ENCODE measurements around the gene FCN3.

DNA sequence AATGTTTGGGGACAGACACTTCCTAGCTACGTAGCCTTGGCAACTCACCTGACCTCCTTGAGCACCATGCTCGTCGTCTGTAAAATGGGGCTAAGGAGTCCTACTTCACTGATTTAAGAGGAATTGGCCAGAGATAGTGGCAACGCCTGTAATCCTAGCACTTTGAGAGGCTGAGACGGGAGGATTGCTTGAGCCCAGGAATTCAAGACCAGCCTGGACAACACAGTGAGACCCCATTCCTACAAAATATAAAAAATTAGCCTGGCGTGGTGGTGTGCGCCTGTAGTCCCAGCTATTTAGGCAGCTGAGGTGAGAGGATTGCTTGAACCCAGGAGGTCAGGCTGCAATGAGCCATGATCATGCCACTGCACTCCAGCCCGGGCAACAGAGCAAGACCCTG is 28.3 kb downstream of the FCN3 start:
- TF ChIP-seq POLR2AphosphoS5 (IDR thresholded peaks at IDR 0.05) = no peak
- TF ChIP-seq, protein P1, sequence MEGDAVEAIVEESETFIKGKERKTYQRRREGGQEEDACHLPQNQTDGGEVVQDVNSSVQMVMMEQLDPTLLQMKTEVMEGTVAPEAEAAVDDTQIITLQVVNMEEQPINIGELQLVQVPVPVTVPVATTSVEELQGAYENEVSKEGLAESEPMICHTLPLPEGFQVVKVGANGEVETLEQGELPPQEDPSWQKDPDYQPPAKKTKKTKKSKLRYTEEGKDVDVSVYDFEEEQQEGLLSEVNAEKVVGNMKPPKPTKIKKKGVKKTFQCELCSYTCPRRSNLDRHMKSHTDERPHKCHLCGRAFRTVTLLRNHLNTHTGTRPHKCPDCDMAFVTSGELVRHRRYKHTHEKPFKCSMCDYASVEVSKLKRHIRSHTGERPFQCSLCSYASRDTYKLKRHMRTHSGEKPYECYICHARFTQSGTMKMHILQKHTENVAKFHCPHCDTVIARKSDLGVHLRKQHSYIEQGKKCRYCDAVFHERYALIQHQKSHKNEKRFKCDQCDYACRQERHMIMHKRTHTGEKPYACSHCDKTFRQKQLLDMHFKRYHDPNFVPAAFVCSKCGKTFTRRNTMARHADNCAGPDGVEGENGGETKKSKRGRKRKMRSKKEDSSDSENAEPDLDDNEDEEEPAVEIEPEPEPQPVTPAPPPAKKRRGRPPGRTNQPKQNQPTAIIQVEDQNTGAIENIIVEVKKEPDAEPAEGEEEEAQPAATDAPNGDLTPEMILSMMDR (IDR thresholded peaks at IDR 0.05) = no peak
